ENCODE results near the gene MMAB. TPM values are rescaled to one million over a fixed set of nuclear protein-coding genes. Genes with fewer than 3 reads are reported as not detected.

Gene MMAB
- total and polyA plus RNA-seq, 4 donors: 47.1 to 101 (median 77.1) TPM

DNA sequence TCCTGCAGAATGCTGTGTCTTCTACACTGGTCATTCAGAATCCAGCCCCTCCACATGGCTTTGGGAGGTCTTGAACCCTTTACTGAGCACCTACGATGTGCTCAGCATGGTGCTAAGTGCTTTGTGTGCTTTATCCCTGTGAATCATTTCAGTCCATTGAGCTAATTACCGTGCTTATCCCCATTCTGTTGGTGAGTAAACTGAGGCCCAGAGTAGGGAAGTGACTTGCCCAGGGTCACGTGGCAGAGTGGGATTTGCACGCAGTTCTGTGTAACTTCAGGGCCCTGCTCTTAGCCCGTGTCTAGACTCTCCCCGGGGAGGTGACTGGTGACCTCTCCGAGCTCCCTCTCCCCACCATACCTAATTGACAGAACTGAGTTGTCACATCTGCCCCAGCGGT lies 27.7 kb upstream of the MMAB start:
- 95% methylated on average over 8 of the region's 8 CpGs for WGBS
- no peak overlapping the region for H3K27ac ChIP-seq (ENCODE audit: low read depth in 1 of 2, low read length in 2 of 2)
- TF ChIP-seq, protein P1, sequence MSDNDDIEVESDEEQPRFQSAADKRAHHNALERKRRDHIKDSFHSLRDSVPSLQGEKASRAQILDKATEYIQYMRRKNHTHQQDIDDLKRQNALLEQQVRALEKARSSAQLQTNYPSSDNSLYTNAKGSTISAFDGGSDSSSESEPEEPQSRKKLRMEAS (IDR thresholded peaks at IDR 0.05): no peak
- TF ChIP-seq SP1 (IDR thresholded peaks at IDR 0.05): no peak
- TF ChIP-seq RXRA (IDR thresholded peaks at IDR 0.05): no peak
- TF ChIP-seq, protein P2, sequence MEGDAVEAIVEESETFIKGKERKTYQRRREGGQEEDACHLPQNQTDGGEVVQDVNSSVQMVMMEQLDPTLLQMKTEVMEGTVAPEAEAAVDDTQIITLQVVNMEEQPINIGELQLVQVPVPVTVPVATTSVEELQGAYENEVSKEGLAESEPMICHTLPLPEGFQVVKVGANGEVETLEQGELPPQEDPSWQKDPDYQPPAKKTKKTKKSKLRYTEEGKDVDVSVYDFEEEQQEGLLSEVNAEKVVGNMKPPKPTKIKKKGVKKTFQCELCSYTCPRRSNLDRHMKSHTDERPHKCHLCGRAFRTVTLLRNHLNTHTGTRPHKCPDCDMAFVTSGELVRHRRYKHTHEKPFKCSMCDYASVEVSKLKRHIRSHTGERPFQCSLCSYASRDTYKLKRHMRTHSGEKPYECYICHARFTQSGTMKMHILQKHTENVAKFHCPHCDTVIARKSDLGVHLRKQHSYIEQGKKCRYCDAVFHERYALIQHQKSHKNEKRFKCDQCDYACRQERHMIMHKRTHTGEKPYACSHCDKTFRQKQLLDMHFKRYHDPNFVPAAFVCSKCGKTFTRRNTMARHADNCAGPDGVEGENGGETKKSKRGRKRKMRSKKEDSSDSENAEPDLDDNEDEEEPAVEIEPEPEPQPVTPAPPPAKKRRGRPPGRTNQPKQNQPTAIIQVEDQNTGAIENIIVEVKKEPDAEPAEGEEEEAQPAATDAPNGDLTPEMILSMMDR (IDR thresholded peaks at IDR 0.05; ENCODE audit: low read depth, low read length, missing input control): no peak
- no peak for TF ChIP-seq GABPA (IDR thresholded peaks at IDR 0.05 in 1 of 2, conservative IDR thresholded peaks at IDR 0.05 in 1 of 2)
- TF ChIP-seq YY1 (IDR thresholded peaks at IDR 0.05): no peak
- TF ChIP-seq RAD21 (IDR thresholded peaks at IDR 0.05): no peak
- no peak for TF ChIP-seq NR2F2 (IDR thresholded peaks at IDR 0.05)
- TF ChIP-seq HNF4A (conservative IDR thresholded peaks at IDR 0.05): no peak
- TF ChIP-seq, protein P3, sequence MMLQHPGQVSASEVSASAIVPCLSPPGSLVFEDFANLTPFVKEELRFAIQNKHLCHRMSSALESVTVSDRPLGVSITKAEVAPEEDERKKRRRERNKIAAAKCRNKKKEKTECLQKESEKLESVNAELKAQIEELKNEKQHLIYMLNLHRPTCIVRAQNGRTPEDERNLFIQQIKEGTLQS (IDR thresholded peaks at IDR 0.05): no peak
- TF ChIP-seq JUND (IDR thresholded peaks at IDR 0.05): no peak
- TF ChIP-seq, protein P4, sequence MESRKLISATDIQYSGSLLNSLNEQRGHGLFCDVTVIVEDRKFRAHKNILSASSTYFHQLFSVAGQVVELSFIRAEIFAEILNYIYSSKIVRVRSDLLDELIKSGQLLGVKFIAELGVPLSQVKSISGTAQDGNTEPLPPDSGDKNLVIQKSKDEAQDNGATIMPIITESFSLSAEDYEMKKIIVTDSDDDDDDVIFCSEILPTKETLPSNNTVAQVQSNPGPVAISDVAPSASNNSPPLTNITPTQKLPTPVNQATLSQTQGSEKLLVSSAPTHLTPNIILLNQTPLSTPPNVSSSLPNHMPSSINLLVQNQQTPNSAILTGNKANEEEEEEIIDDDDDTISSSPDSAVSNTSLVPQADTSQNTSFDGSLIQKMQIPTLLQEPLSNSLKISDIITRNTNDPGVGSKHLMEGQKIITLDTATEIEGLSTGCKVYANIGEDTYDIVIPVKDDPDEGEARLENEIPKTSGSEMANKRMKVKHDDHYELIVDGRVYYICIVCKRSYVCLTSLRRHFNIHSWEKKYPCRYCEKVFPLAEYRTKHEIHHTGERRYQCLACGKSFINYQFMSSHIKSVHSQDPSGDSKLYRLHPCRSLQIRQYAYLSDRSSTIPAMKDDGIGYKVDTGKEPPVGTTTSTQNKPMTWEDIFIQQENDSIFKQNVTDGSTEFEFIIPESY (IDR thresholded peaks at IDR 0.05): no peak
- TF ChIP-seq FOXA2 (IDR thresholded peaks at IDR 0.05): no peak
- TF ChIP-seq HNF4G (IDR thresholded peaks at IDR 0.05): no peak
- no peak for TF ChIP-seq TAF1 (conservative IDR thresholded peaks at IDR 0.05)
- no peak overlapping the region for H3K4me3 ChIP-seq (ENCODE audit: low read depth in 1 of 3, low read length in 3 of 3)
- peaks cover 0 to 2% (median under 1%) of the 10 kb centered on the region in 4 donors for H3K36me3 ChIP-seq (ENCODE audit: control insufficient read depth in 4 of 4, insufficient read depth in 3 of 4, low read depth in 1 of 4, low read length in 3 of 4)
- H3K9ac ChIP-seq (ENCODE audit: low read depth in 1 of 2, low read length in 2 of 2): no peak overlapping the region
- DNase-seq (ENCODE audit: low spot score): no peak
- peaks cover 3 to 24% (median 17%) of the 10 kb centered on the region in 4 donors for H3K4me1 ChIP-seq (ENCODE audit: control insufficient read depth in 4 of 4, insufficient read depth in 4 of 4, low read length in 3 of 4)
- no peaks in the 10 kb centered on the region for H3K9me3 ChIP-seq (ENCODE audit: control insufficient read depth in 4 of 4, low read length in 3 of 4)
- no peaks in the 10 kb centered on the region for H3K27me3 ChIP-seq (ENCODE audit: control insufficient read depth in 4 of 4, insufficient read depth in 4 of 4, low read length in 3 of 4)

DNA sequence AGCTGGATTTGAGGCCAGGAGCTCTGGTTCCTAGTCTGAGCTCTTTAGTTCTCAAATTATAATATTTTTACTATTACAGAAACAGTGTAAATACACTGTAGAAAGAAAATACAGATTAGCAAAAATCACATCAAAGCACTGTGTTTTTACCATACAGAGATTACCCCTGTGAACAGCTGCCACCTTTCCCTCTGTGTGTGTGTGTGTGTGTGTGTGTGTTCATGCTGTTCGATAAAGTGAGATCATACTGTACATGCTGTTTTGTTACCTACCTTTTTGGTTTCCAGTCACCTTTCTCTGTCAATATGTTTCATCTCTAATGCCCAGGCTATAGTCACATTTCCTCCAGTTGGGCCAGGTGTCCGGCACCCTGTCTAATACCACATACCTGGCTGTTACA lies 27.2 kb upstream of the MMAB start:
- TF ChIP-seq RXRA (IDR thresholded peaks at IDR 0.05): no peak
- no peak for TF ChIP-seq HNF4A (conservative IDR thresholded peaks at IDR 0.05)
- TF ChIP-seq, protein P1 (IDR thresholded peaks at IDR 0.05): no peak
- TF ChIP-seq, protein P2 (IDR thresholded peaks at IDR 0.05; ENCODE audit: low read depth, low read length, missing input control): no peak
- TF ChIP-seq FOXA2 (IDR thresholded peaks at IDR 0.05): no peak
- TF ChIP-seq NR2F2 (IDR thresholded peaks at IDR 0.05): no peak
- TF ChIP-seq EGR1 (IDR thresholded peaks at IDR 0.05; ENCODE audit: low read depth in 2 of 2): no peak
- TF ChIP-seq, protein P3 (IDR thresholded peaks at IDR 0.05): no peak
- TF ChIP-seq, protein P5, sequence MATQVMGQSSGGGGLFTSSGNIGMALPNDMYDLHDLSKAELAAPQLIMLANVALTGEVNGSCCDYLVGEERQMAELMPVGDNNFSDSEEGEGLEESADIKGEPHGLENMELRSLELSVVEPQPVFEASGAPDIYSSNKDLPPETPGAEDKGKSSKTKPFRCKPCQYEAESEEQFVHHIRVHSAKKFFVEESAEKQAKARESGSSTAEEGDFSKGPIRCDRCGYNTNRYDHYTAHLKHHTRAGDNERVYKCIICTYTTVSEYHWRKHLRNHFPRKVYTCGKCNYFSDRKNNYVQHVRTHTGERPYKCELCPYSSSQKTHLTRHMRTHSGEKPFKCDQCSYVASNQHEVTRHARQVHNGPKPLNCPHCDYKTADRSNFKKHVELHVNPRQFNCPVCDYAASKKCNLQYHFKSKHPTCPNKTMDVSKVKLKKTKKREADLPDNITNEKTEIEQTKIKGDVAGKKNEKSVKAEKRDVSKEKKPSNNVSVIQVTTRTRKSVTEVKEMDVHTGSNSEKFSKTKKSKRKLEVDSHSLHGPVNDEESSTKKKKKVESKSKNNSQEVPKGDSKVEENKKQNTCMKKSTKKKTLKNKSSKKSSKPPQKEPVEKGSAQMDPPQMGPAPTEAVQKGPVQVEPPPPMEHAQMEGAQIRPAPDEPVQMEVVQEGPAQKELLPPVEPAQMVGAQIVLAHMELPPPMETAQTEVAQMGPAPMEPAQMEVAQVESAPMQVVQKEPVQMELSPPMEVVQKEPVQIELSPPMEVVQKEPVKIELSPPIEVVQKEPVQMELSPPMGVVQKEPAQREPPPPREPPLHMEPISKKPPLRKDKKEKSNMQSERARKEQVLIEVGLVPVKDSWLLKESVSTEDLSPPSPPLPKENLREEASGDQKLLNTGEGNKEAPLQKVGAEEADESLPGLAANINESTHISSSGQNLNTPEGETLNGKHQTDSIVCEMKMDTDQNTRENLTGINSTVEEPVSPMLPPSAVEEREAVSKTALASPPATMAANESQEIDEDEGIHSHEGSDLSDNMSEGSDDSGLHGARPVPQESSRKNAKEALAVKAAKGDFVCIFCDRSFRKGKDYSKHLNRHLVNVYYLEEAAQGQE (IDR thresholded peaks at IDR 0.05): no peak
- TF ChIP-seq JUND (IDR thresholded peaks at IDR 0.05): no peak
- no peak for TF ChIP-seq SP1 (IDR thresholded peaks at IDR 0.05)
- no peak for TF ChIP-seq RAD21 (IDR thresholded peaks at IDR 0.05)
- TF ChIP-seq GABPA (IDR thresholded peaks at IDR 0.05 in 1 of 2, conservative IDR thresholded peaks at IDR 0.05 in 1 of 2): no peak
- TF ChIP-seq HNF4G (IDR thresholded peaks at IDR 0.05): no peak
- TF ChIP-seq FOXA1 (IDR thresholded peaks at IDR 0.05): no peak
- TF ChIP-seq TAF1 (conservative IDR thresholded peaks at IDR 0.05): no peak
- no peak overlapping the region for H3K27ac ChIP-seq (ENCODE audit: low read depth in 1 of 2, low read length in 2 of 2)
- H3K4me3 ChIP-seq (ENCODE audit: low read depth in 1 of 3, low read length in 3 of 3): no peak overlapping the region
- no peak overlapping the region for H3K9ac ChIP-seq (ENCODE audit: low read depth in 1 of 2, low read length in 2 of 2)
- H3K27me3 ChIP-seq (ENCODE audit: control insufficient read depth in 4 of 4, insufficient read depth in 4 of 4, low read length in 3 of 4): no peaks in the 10 kb centered on the region
- 72% methylated on average over 2 of the region's 2 CpGs for WGBS
- H3K4me1 ChIP-seq (ENCODE audit: control insufficient read depth in 4 of 4, insufficient read depth in 4 of 4, low read length in 3 of 4): peaks cover 3 to 24% (median 17%) of the 10 kb centered on the region in 4 donors
- H3K9me3 ChIP-seq (ENCODE audit: control insufficient read depth in 4 of 4, low read length in 3 of 4): no peaks in the 10 kb centered on the region
- peaks cover 0 to 4% (median 2%) of the 10 kb centered on the region in 4 donors for H3K36me3 ChIP-seq (ENCODE audit: control insufficient read depth in 4 of 4, insufficient read depth in 3 of 4, low read depth in 1 of 4, low read length in 3 of 4)
- no peak for DNase-seq (ENCODE audit: low spot score)
